PC-9 (cell line): ENCODE results near the gene ERC2. TPM values are rescaled to one million over a fixed set of nuclear protein-coding genes. Genes with fewer than 3 reads are reported as not detected.

Experiments used
- BruUV-seq: library from RNA; stranded (reverse); fragments of 400-500 nt; replicated peaks from 2 replicates; lab custom pipeline; 2021; lab: Mats Ljungman, UMichigan
- CTCF ChIA-PET: fragments of 300-600 bp; sonication (Branson Sonifier 250); formaldehyde crosslinking; loops from one replicate; lab custom pipeline; 2022; ENCODE audit warnings: antibody characterized with exemption; lab: Charles Lee
- POLR2A ChIA-PET: fragments of 300-600 bp; sonication (Branson Sonifier 250); formaldehyde crosslinking; loops from one replicate; lab custom pipeline; 2022; ENCODE audit warnings: antibody characterized with exemption; ENCODE audit not compliant: unreplicated experiment; lab: Charles Lee
- DNase-seq, 2 experiments: peaks; one replicate each; pipeline versions ENCODE4 v3.0.0 to v3.0.0-alpha.2; 2015 to 2022; ENCODE audit warnings: mixed read lengths in 1 of 2
- H2AFZ ChIP-seq: fragments of 200-600 bp; sonication (generic); 2 replicates; pipeline ENCODE4 v1.8.1; 2017; ENCODE audit warnings: antibody characterized with exemption
- H3F3A ChIP-seq: fragments of 200-600 bp; sonication (generic); 2 replicates; pipeline ENCODE4 v1.8.1; 2017; ENCODE audit warnings: antibody characterized with exemption, mild to moderate bottlenecking, low read depth; ENCODE audit not compliant: insufficient read depth
- H3K27ac ChIP-seq: fragments of 200-600 bp; sonication (generic); 2 replicates; pipeline ENCODE4 v1.6.1; 2016; ENCODE audit warnings: mixed run types
- H3K27me3 ChIP-seq: fragments of 200-600 bp; sonication (generic); 2 replicates; pipeline ENCODE4 v1.6.1; 2016; ENCODE audit warnings: low read depth, mixed run types; ENCODE audit not compliant: insufficient read depth
- H3K36me3 ChIP-seq: fragments of 200-600 bp; sonication (generic); 2 replicates; pipeline ENCODE4 v1.6.1; 2016; ENCODE audit warnings: low read depth, mixed run types
- H3K4me1 ChIP-seq: fragments of 200-600 bp; sonication (generic); replicated peaks from 2 replicates; pipeline ENCODE4 v1.6.1; 2016; ENCODE audit warnings: mixed run types; ENCODE audit not compliant: insufficient read depth
- H3K4me2 ChIP-seq: fragments of 200-600 bp; sonication (generic); 2 replicates; pipeline ENCODE4 v1.6.1; 2017; ENCODE audit warnings: mixed run types
- H3K4me3 ChIP-seq: fragments of 200-600 bp; sonication (generic); 2 replicates; pipeline ENCODE4 v1.6.1; 2016; ENCODE audit warnings: mixed run types
- H3K79me2 ChIP-seq: fragments of 200-600 bp; sonication (generic); 2 replicates; pipeline ENCODE4 v1.6.1; 2017; ENCODE audit warnings: low read depth, mixed run types
- H3K9me2 ChIP-seq: fragments of 200-600 bp; sonication (generic); 2 replicates; pipeline ENCODE4 v1.8.1; 2017; ENCODE audit warnings: mild to moderate bottlenecking; ENCODE audit not compliant: insufficient read depth
- H3K9me3 ChIP-seq: fragments of 200-600 bp; sonication (generic); 2 replicates; pipeline ENCODE4 v1.8.1; 2016; ENCODE audit warnings: low read depth; ENCODE audit not compliant: insufficient read depth
- H4K20me1 ChIP-seq: fragments of 200-600 bp; sonication (generic); 2 replicates; pipeline ENCODE4 v1.8.1; 2017; ENCODE audit not compliant: insufficient read depth
- EZH2 ChIP-seq: fragments of 200-600 bp; sonication (generic); IDR thresholded peaks from 2 replicates; pipeline ENCODE4 v1.8.0; 2017; ENCODE audit warnings: antibody characterized with exemption, low read depth
- intact Hi-C: fragments of 100-400 bp; cut with micrococcal nuclease; formaldehyde crosslinking; loops from one replicate; pipeline ENCODE4 v1.10.0; 2022; ENCODE audit not compliant: unreplicated experiment
- total RNA-seq: library from RNA; stranded (reverse); gene quantifications from 2 replicates; pipeline ENCODE4 v1.2.3, GENCODE V29; 2021
- TF ChIP-seq, protein P1 (sequence below): fragments of 200-600 bp; sonication (generic); conservative IDR thresholded peaks from 2 replicates; pipeline ENCODE4 v1.6.1; 2017; ENCODE audit warnings: mixed run types, antibody characterized with exemption, mild to moderate bottlenecking, moderate library complexity

Gene ERC2
- total RNA-seq, 1 experiment from 2014 or later: 1.4 TPM

DNA sequence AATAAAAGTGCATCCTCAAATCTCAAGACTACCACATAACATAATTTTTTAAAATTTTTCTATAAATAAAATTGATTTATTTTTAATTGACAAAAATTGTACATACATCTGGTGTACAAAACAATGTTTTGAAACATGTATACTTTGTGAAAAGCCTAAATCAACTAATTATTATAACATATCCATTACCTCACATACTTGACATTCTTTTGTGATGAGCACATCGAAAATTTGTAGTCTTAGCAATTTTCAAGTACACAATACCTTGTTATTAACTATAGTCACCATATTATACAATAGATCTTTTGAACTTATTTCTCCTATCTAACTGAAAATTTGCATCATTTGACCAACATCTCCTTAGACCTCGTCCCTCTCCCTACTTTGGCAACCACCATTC, 973.3 kb downstream of the ERC2 start:
- no peaks in the 10 kb centered on the region for H3K9me2 ChIP-seq
- no peaks in the 10 kb centered on the region for H3K79me2 ChIP-seq
- TF ChIP-seq EZH2: no peak
- TF ChIP-seq, protein P1, sequence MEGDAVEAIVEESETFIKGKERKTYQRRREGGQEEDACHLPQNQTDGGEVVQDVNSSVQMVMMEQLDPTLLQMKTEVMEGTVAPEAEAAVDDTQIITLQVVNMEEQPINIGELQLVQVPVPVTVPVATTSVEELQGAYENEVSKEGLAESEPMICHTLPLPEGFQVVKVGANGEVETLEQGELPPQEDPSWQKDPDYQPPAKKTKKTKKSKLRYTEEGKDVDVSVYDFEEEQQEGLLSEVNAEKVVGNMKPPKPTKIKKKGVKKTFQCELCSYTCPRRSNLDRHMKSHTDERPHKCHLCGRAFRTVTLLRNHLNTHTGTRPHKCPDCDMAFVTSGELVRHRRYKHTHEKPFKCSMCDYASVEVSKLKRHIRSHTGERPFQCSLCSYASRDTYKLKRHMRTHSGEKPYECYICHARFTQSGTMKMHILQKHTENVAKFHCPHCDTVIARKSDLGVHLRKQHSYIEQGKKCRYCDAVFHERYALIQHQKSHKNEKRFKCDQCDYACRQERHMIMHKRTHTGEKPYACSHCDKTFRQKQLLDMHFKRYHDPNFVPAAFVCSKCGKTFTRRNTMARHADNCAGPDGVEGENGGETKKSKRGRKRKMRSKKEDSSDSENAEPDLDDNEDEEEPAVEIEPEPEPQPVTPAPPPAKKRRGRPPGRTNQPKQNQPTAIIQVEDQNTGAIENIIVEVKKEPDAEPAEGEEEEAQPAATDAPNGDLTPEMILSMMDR: no peak
- no peak overlapping the region for H2AFZ ChIP-seq
- no peak overlapping the region for H3K4me2 ChIP-seq
- H4K20me1 ChIP-seq: no peaks in the 10 kb centered on the region
- no peak overlapping the region for H3K27ac ChIP-seq
- no TSS peak for BruUV-seq
- H3K4me1 ChIP-seq: peaks cover 23% of the 10 kb centered on the region
- intact Hi-C loops: no loop called here
- POLR2A ChIA-PET: interaction anchor here (0.6 kb wide), 1 partner anchor 125 kb away, joined by 4 read pairs; no protein-coding TSS in a partner anchor
- CTCF ChIA-PET: no interaction called here
- DNase-seq: peak in 1 of 2 experiments; percentile 61
- H3K4me3 ChIP-seq: no peak overlapping the region
- no peaks in the 10 kb centered on the region for H3K36me3 ChIP-seq
- no peaks in the 10 kb centered on the region for H3K27me3 ChIP-seq
- H3F3A ChIP-seq: peaks cover 12% of the 10 kb centered on the region; the same call in 1 of the 2 replicates
- H3K9me3 ChIP-seq: no peaks in the 10 kb centered on the region

DNA sequence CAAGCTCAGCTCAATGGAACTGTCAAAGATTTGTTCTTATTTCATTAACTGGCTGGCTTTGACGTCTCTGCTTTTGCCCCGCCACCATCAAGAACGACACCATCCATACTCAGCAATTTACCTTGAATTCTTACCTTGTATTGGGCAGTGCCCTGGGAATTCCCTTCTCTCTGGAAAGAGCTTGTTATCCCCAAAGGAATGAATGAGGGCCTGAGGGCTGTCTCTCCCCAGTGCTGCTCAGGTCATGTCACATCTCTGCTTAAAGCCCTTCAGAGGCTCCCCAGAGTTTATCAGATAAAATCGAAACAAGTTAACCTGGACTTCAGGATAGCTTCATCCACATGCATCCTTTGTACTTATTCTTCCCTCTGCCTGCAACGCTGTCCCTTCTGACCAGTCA, 975.3 kb downstream of the ERC2 start:
- no peaks in the 10 kb centered on the region for H3K27me3 ChIP-seq
- no peak overlapping the region for H2AFZ ChIP-seq
- ChIA-PET CTCF (no interaction called here), POLR2A (interaction anchor here (0.6 to 0.7 kb wide), 2 partner anchors 12 to 229 kb away, joined by 4 to 10 read pairs; no protein-coding TSS in a partner anchor)
- no peaks in the 10 kb centered on the region for H4K20me1 ChIP-seq
- no peaks in the 10 kb centered on the region for H3K9me2 ChIP-seq
- H3K9me3 ChIP-seq: no peaks in the 10 kb centered on the region
- peaks cover 26% of the 10 kb centered on the region for H3K4me1 ChIP-seq
- no peak overlapping the region for H3K4me3 ChIP-seq
- intact Hi-C loops: no loop called here
- H3F3A ChIP-seq: peaks cover 18% of the 10 kb centered on the region; the same call in 1 of the 2 replicates
- BruUV-seq: no TSS peak
- no peak overlapping the region for H3K4me2 ChIP-seq
- TF ChIP-seq, protein P1: no peak
- no peak for TF ChIP-seq EZH2
- no peaks in the 10 kb centered on the region for H3K36me3 ChIP-seq
- DNase-seq: no peak
- no peak overlapping the region for H3K27ac ChIP-seq
- H3K79me2 ChIP-seq: no peaks in the 10 kb centered on the region

DNA sequence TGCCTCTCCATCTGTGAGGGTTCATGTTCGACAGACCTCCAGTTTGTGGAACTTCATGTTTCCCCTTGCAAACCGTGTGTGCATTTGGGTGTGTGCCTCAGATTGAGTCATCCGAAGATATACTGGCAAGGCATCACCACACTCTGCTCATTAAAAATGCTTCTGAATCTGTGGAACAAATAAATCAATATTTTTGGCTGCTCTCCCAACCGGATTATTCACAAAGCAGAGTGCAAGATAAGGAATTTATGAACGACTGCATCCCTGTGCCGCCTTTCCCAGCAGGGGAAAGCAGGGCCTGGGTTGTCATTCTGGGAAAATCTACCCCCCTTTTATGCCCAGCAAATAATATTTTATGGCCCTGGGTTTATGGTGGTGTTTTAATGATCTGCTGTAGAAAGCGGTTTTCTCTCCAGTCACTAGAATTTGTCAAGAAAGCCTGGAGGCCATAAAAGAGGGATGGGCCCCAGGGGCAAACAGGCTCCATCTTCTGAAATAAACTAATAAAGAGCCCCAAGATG, 976.9 kb downstream of the ERC2 start:
- Histone ChIP-seq H2AFZ (no peak overlapping the region), H3K4me3 (no peak overlapping the region), H3K9me2 (no peaks in the 10 kb centered on the region), H3K9me3 (no peaks in the 10 kb centered on the region), H3K79me2 (peaks cover 14% of the 10 kb centered on the region), H3K36me3 (no peaks in the 10 kb centered on the region), H3F3A (peaks cover 18% of the 10 kb centered on the region; the same call in 1 of the 2 replicates), H4K20me1 (no peaks in the 10 kb centered on the region), H3K4me2 (no peak overlapping the region), H3K4me1 (peaks cover 26% of the 10 kb centered on the region), H3K27me3 (no peaks in the 10 kb centered on the region), H3K27ac (no peak overlapping the region)
- TF ChIP-seq, protein P1: no peak
- no peak for TF ChIP-seq EZH2
- BruUV-seq: no TSS peak
- ChIA-PET POLR2A (no interaction called here), CTCF (no interaction called here)
- intact Hi-C loops: no loop called here
- peak in 1 of 2 experiments; percentile 50 for DNase-seq
